Stimulated activated naive CD8-positive, alpha-beta T cell treated with anti-CD3 and anti-CD28 coated beads, Interleukin-15, Interleukin-2, amounts not matched to agents 100 ng/mL and 50 ng/mL, for 24 hours (primary cell): ENCODE data around the gene ALK.

Experiments
- H3K27ac Mint-ChIP-seq: one replicate; pipeline ENCODE4 v1.8.0; 2021; ENCODE audit warnings: mild to moderate bottlenecking, mixed read lengths
- H3K27me3 Mint-ChIP-seq: one replicate; pipeline ENCODE4 v1.8.0; 2021; ENCODE audit warnings: mixed read lengths
- H3K36me3 Mint-ChIP-seq: one replicate; pipeline ENCODE4 v1.8.0; 2021; ENCODE audit warnings: low read depth, mixed read lengths
- H3K4me1 Mint-ChIP-seq: one replicate; pipeline ENCODE4 v1.8.0; 2021; ENCODE audit warnings: low read depth, mixed read lengths
- H3K4me3 Mint-ChIP-seq: one replicate; pipeline ENCODE4 v1.8.0; 2021; ENCODE audit warnings: mild to moderate bottlenecking, mixed read lengths
- H3K9me3 Mint-ChIP-seq: one replicate; pipeline ENCODE4 v1.8.0; 2021; ENCODE audit warnings: mixed read lengths

ALK gene

DNA sequence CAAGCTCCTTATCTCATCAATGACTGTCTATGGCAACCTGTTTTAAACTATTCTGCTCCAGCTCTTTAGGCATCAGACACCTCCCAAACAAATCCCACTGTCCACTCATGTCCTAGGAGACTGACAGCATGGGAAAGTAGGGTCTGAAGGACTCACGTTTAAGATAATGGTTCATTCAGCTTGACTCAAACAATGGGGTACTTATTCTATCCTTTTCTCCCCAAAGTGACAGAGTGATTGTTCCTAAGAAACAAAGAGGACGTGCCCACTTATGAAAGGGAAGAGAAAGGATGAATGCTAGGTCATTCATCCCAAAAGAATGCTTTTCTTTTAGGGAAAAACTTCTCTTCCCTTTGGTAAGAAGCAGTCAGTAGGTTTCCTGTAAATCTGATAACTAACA, 41.9 kb downstream of the ALK start:
- no peaks in the 10 kb centered on the region for H3K4me1 Mint-ChIP-seq
- no peak overlapping the region for H3K27ac Mint-ChIP-seq
- peaks cover 5% of the 10 kb centered on the region for H3K27me3 Mint-ChIP-seq
- no peak overlapping the region for H3K4me3 Mint-ChIP-seq
- no peaks in the 10 kb centered on the region for H3K9me3 Mint-ChIP-seq
- no peaks in the 10 kb centered on the region for H3K36me3 Mint-ChIP-seq

DNA sequence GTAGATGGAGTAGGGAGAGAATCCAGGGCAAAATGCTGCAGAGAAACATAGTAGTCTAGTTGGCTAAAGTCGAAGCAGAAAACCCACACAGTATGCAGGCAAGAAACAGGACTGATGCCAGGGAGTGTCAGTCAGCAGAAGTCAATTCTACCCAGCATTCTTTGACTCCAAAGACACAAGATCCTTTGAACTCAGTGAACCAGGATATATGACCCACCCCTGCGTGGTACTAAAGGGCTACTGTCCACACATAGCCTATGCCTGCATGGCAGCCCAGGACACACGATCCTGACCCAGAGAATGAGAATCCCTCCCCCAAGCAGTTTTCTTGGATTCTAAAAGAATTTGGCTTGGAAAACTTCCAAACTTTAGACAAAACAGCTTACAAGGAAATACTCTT, 42.5 kb downstream of the ALK start:
- Mint-ChIP-seq H3K27ac (no peak overlapping the region), H3K4me3 (no peak overlapping the region), H3K9me3 (no peaks in the 10 kb centered on the region), H3K27me3 (peaks cover 5% of the 10 kb centered on the region), H3K4me1 (no peaks in the 10 kb centered on the region), H3K36me3 (no peaks in the 10 kb centered on the region)

DNA sequence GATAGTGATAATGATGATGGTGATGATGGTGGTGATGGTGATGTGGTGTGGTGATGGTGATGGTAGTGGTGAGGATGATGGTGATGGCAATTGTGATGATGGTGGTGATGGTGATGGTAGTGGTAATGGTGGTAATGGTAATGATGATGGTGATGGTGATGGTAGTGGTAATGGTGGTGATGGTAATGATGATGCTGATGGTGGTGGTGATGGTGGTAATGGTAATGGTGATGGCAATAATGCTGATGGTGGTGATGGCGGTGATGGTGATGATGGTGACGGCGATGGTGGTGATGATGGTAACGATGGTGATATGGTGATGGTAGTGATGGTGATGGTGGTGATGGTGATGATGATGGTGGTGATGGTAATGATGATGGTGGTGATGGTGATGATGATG, 45.0 kb downstream of the ALK start:
- Mint-ChIP-seq H3K36me3 (no peaks in the 10 kb centered on the region), H3K27me3 (peaks cover 10% of the 10 kb centered on the region), H3K4me3 (no peak overlapping the region), H3K27ac (no peak overlapping the region), H3K9me3 (no peaks in the 10 kb centered on the region), H3K4me1 (no peaks in the 10 kb centered on the region)

DNA sequence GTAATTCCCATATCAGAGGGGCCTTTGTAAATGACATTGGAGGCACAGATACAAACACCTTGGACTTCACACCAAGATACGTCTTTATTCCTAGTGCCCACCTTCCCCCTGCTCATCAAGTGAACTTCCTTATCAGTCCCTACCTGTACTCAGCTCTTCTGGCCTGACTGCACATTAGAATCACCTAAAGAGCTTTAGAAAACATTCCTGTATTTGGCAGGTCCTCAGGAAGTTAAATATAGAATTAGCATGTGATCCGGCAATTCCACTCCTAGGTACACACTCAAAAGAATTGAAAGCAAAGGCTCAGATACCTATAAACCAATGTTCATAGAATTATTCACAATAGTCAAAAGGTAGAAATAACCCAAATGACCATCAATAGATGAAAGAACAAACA, 46.6 kb downstream of the ALK start:
- Mint-ChIP-seq H3K27me3 (peaks cover 15% of the 10 kb centered on the region), H3K36me3 (no peaks in the 10 kb centered on the region), H3K9me3 (no peaks in the 10 kb centered on the region), H3K4me3 (no peak overlapping the region), H3K4me1 (no peaks in the 10 kb centered on the region), H3K27ac (no peak overlapping the region)

DNA sequence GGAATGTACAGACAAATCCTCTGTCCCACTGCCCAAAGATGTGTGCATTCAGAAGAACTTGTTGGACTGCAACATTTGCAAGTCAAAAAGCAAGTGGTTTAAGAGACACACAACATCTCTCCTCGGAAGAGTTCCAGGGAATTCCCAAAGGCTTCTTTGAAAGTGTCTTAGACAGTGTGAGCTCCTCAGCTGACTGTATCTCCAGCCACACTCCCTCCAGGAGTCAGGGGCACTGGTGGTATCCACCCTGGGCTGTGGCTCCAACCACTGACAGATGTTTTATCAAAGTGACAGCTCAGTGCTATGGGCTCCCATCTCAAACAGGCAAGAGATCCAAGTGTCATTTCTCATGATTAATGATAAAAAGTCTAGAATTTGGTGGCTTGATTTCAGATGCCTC, 48.5 kb downstream of the ALK start:
- Mint-ChIP-seq H3K27me3 (peaks cover 27% of the 10 kb centered on the region), H3K4me1 (no peaks in the 10 kb centered on the region), H3K27ac (no peak overlapping the region), H3K4me3 (no peak overlapping the region), H3K36me3 (no peaks in the 10 kb centered on the region), H3K9me3 (no peaks in the 10 kb centered on the region)

DNA sequence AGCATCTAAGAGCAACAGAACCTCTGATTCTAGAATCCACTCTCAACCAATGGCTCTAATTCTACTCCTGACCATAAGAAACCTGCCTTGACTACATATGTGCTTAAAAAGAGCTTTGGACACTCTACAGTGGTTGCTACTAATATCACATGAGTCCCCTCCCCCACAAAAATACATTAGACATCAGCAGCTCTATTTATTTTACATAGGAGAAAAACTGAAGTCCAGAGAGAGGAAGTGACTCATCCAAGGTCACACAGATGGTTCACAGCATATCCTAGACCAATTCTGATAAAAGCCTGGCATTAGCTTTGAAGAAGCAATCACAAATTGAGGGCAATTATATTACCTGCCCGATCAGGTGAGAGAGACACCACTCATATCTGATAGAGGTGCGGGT, 49.8 kb downstream of the ALK start:
- H3K36me3 Mint-ChIP-seq = no peaks in the 10 kb centered on the region
- H3K4me1 Mint-ChIP-seq = no peaks in the 10 kb centered on the region
- peaks cover 30% of the 10 kb centered on the region for H3K27me3 Mint-ChIP-seq
- H3K4me3 Mint-ChIP-seq = no peak overlapping the region
- H3K27ac Mint-ChIP-seq = no peak overlapping the region
- H3K9me3 Mint-ChIP-seq = no peaks in the 10 kb centered on the region

DNA sequence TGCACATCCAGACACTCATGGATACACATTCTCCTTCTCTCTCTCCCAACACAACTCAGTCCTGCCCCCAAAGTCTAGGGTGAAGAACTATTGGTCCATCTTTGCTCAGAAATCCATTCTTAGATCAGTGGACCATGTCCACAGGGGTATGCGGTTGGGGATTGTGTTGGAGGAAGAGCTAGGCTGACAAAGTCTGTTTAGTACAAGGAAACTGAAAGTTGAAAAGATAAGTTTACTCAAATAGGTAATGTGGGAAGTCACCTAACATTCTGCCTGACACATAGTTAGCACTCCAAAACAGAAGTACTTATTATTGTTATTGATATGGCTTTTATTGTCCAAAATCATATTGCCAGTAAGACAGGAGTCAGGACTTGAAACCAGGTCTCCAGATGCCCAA, 55.9 kb downstream of the ALK start:
- Mint-ChIP-seq H3K36me3 (no peaks in the 10 kb centered on the region), H3K27me3 (peaks cover 43% of the 10 kb centered on the region), H3K4me3 (no peak overlapping the region), H3K9me3 (no peaks in the 10 kb centered on the region), H3K4me1 (no peaks in the 10 kb centered on the region), H3K27ac (no peak overlapping the region)

DNA sequence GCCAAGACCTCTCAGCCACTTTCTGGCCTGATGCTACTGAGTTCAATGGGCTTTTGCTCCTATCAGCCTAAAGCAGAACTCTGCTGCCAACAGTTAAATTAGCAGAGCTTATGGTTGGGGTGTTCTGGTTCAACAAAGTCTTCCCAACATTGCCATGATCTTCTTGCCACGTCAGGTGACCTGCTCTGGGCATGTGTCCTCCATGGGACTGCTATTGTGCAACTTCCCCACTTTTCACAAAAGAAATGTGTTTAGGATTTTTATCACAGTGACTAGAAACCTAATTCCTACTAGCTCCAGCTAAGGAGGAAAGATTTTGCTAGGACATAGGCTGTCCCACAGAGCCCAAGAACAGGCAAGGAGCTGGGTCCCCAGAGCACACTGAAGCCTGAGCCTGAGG, 56.4 kb downstream of the ALK start:
- no peaks in the 10 kb centered on the region for H3K4me1 Mint-ChIP-seq
- no peaks in the 10 kb centered on the region for H3K36me3 Mint-ChIP-seq
- no peak overlapping the region for H3K4me3 Mint-ChIP-seq
- H3K27me3 Mint-ChIP-seq = peaks cover 45% of the 10 kb centered on the region
- H3K9me3 Mint-ChIP-seq = no peaks in the 10 kb centered on the region
- H3K27ac Mint-ChIP-seq = no peak overlapping the region

DNA sequence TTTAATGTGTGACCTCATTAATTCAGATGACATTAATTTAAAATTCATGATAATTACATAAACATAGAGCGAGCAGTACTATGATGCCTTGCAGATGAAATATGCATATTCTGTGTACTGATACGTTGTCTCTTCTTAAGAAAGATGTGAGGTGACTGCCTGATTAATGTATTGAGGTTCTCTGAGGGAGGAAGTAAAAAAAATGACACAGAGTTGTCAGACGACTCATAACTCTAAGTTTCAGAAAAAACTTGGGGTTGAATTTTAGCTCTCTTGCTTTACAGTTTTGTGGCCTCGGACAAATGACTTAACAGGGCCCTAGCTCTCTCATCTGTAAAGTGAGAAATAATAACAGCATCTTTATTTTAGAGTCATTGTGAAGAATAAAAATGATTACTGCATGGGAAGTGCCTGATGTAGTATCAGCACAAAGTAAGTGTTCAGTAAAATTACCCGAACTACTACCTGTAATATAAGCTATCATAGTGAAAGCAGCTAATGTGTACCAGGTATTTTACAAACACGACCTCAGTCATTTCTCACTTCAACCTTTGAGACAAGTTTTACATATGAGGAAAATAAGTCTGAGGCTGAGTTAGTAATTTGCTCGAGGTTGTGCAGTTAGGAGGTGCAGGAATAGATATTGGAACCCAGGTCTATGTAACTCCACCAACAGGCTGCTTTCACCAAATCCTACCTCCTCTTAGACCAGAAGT, 65.3 kb downstream of the ALK start:
- no peak overlapping the region for H3K4me3 Mint-ChIP-seq
- peaks cover 5% of the 10 kb centered on the region for H3K9me3 Mint-ChIP-seq
- H3K36me3 Mint-ChIP-seq = no peaks in the 10 kb centered on the region
- no peak overlapping the region for H3K27ac Mint-ChIP-seq
- no peaks in the 10 kb centered on the region for H3K4me1 Mint-ChIP-seq
- peaks cover 43% of the 10 kb centered on the region for H3K27me3 Mint-ChIP-seq

DNA sequence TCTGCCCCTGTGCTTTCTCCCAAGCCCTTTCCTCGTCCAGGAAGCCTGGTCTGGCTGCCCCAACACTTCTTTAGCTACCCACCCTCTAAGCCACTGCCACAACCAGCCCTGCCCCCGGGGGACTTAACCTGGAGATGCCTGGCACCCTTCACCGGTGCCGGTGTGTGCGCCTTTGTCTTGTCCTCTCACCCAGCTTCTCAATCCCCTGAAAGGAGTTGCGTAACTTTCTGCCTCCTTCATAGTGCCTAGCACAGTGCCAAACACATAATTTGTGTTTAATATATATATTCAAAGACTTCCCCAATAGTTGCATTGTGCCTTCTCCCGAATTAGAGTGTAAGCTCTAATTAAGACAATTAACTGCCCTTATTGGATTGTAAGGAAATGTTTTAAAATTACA, 70.6 kb downstream of the ALK start:
- peaks cover 5% of the 10 kb centered on the region for H3K9me3 Mint-ChIP-seq
- peaks cover 18% of the 10 kb centered on the region for H3K27me3 Mint-ChIP-seq

DNA sequence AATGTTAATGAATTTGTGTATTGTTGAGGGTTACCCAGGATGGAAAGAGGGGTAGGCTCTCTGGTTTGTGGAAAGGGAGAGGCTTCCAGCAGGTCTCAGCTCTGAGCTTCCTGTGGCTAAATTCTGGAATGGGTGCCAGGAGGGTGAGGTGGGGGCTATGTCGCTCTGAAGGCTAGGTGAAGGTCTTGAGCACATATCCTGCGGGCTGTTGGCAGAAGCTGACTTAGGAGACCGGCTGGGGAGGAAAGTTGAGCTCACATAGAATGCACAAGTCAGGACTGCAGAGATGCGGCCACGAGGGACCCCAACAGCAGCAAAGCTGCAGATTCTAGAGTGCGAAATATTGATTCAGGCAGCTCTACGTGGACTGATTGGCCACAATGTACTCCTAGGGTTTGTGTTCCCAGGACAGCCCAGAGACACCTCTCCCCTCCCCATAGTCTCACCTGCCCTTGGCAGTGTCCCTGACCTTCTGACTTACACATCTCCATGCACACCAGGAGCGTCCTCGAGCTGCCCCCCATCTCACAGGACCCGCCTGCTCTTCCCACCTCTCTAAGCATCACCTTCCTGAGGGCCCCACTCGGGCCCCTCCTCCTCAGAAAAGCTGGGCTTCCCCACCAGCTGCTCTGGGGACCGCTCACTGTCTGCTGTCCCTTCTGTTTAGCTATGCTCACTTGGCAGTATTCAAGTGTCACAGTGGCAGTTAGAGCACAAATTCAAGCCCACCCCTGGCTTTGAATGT, 72.6 kb downstream of the ALK start:
- H3K36me3 Mint-ChIP-seq = no peaks in the 10 kb centered on the region
- peaks cover 18% of the 10 kb centered on the region for H3K27me3 Mint-ChIP-seq
- no peak overlapping the region for H3K4me3 Mint-ChIP-seq
- no peak overlapping the region for H3K27ac Mint-ChIP-seq
- H3K4me1 Mint-ChIP-seq = no peaks in the 10 kb centered on the region
- H3K9me3 Mint-ChIP-seq = peaks cover 5% of the 10 kb centered on the region

More for the DNA sequence above, 70.6 kb downstream of the ALK start:
- Mint-ChIP-seq H3K4me1 (no peaks in the 10 kb centered on the region), H3K36me3 (no peaks in the 10 kb centered on the region), H3K4me3 (no peak overlapping the region), H3K27ac (no peak overlapping the region)

DNA sequence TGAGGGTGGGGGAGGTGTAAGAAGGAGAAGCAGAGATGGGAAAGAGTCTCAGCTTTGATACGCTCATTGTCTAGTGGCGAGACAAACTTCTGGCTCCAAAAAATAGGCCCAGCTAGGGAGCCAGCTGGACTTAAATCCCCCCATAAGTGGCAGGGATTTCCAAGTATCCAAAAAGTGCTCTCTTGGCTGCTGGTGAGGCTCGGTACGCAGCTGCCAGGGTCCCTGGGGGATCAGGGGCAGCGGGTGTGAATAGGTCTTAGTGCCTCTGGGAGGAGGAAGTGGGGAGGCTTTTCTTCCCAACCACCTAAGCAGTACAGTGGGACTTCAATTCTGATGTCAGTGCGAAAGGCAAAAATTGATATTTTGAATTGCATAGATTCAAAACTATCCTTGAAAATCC, 73.5 kb downstream of the ALK start:
- Mint-ChIP-seq H3K36me3 (no peaks in the 10 kb centered on the region), H3K4me1 (no peaks in the 10 kb centered on the region)

DNA sequence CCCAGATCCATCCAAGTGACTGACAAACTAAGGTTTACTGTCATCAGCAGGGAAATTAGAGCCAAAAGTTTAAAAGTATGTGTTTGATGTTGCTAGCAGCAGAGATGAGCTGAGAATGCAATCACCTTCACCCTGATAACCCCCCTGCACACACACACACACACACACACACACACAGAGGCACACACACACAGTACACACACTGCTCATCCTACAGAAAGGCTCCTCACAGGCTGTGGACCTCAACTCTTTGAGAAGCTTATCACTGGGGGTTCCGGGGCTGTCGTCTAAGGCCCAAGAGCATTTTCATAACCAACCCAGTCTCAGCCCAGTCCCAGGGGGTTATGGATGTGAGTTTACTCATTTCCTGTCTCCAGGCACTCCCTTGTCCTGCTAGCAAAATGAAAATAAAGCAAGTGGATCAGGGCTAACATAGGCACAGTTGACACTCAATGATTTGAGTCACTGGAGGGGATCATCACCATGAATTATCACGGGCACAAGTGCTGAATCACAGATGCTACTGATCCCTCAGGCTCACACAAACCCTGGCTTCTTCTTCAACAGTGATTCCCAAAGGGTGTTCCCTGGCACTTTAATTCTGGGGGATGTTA, 76.6 kb downstream of the ALK start:
- H3K36me3 Mint-ChIP-seq = no peaks in the 10 kb centered on the region
- no peak overlapping the region for H3K27ac Mint-ChIP-seq
- H3K9me3 Mint-ChIP-seq = no peaks in the 10 kb centered on the region
- H3K4me3 Mint-ChIP-seq = no peak overlapping the region
- H3K4me1 Mint-ChIP-seq = no peaks in the 10 kb centered on the region
- peaks cover 15% of the 10 kb centered on the region for H3K27me3 Mint-ChIP-seq

More for the DNA sequence above, 73.5 kb downstream of the ALK start:
- no peaks in the 10 kb centered on the region for H3K9me3 Mint-ChIP-seq
- no peak overlapping the region for H3K4me3 Mint-ChIP-seq
- H3K27me3 Mint-ChIP-seq = peaks cover 19% of the 10 kb centered on the region
- no peak overlapping the region for H3K27ac Mint-ChIP-seq

DNA sequence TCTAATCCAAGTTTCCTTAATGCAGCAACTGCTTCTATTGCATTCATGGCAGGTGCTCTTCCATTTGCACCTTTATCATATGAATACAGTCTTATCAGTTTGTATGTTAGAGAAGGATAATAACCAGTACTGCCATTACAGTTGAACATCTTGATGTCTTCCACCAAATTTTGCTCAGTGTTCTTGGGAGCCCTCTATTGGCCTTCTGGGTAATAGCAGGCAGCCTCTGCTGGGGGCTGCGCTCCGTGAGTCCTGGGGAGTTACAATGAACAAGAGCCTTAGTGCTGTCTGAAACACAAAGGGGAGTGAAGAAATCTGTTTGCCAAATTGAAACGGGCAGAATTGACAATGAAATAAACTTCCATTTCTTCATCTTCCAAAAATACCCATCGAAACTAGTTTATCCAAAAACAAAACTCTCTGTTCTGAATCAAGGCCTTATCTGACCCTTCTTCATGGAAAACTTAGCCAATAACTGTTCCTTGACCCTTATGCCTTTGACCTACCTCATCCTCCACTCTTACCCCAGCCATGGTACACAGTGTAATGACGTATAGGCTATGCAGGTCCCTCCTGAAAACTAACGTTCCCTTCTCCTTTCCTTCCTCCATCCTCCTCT, 79.9 kb downstream of the ALK start:
- H3K4me3 Mint-ChIP-seq = no peak overlapping the region
- no peaks in the 10 kb centered on the region for H3K4me1 Mint-ChIP-seq
- H3K9me3 Mint-ChIP-seq = peaks cover 9% of the 10 kb centered on the region
- H3K36me3 Mint-ChIP-seq = no peaks in the 10 kb centered on the region
- peaks cover 15% of the 10 kb centered on the region for H3K27me3 Mint-ChIP-seq
- no peak overlapping the region for H3K27ac Mint-ChIP-seq

DNA sequence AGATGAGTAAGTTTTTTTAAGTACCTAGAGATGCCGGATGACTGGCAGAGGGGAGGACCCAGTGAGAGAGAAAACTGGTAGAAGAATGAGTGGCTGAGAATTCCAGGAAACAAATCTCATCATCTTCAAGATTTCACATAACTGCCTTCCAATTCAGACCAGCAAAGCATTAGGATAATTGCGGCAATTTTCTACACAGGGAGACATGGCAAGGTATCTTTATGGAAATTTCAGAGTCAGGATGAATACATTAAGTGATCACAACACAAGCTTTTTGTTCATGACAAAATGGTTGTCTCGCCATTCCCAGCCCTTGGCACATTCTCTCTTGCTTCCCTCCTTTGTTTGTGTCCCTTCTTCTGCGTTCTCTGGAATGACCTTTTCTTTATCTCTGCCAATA, 82.1 kb downstream of the ALK start:
- Mint-ChIP-seq H3K9me3 (peaks cover 14% of the 10 kb centered on the region), H3K27ac (no peak overlapping the region), H3K27me3 (peaks cover 15% of the 10 kb centered on the region), H3K4me1 (no peaks in the 10 kb centered on the region), H3K4me3 (no peak overlapping the region), H3K36me3 (no peaks in the 10 kb centered on the region)
